ENCODE measurements around the gene NEURL3.

GRCh38 chr2:96477458-96477857, 27.7 kb downstream of the NEURL3 start:
- TF ChIP-seq, protein P1, sequence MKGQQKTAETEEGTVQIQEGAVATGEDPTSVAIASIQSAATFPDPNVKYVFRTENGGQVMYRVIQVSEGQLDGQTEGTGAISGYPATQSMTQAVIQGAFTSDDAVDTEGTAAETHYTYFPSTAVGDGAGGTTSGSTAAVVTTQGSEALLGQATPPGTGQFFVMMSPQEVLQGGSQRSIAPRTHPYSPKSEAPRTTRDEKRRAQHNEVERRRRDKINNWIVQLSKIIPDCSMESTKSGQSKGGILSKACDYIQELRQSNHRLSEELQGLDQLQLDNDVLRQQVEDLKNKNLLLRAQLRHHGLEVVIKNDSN (CRISPR knock-in tag; IDR thresholded peaks at IDR 0.05), result no peak
- TF ChIP-seq KDM5B (IDR thresholded peaks at IDR 0.05; ENCODE audit: insufficient replicate concordance, low read depth, low read length), result no peak
- TF ChIP-seq POLR2AphosphoS5 (IDR thresholded peaks at IDR 0.05; ENCODE audit: control insufficient read depth, insufficient read depth, low read depth, low read length), result no peak
- TF ChIP-seq, protein P2, sequence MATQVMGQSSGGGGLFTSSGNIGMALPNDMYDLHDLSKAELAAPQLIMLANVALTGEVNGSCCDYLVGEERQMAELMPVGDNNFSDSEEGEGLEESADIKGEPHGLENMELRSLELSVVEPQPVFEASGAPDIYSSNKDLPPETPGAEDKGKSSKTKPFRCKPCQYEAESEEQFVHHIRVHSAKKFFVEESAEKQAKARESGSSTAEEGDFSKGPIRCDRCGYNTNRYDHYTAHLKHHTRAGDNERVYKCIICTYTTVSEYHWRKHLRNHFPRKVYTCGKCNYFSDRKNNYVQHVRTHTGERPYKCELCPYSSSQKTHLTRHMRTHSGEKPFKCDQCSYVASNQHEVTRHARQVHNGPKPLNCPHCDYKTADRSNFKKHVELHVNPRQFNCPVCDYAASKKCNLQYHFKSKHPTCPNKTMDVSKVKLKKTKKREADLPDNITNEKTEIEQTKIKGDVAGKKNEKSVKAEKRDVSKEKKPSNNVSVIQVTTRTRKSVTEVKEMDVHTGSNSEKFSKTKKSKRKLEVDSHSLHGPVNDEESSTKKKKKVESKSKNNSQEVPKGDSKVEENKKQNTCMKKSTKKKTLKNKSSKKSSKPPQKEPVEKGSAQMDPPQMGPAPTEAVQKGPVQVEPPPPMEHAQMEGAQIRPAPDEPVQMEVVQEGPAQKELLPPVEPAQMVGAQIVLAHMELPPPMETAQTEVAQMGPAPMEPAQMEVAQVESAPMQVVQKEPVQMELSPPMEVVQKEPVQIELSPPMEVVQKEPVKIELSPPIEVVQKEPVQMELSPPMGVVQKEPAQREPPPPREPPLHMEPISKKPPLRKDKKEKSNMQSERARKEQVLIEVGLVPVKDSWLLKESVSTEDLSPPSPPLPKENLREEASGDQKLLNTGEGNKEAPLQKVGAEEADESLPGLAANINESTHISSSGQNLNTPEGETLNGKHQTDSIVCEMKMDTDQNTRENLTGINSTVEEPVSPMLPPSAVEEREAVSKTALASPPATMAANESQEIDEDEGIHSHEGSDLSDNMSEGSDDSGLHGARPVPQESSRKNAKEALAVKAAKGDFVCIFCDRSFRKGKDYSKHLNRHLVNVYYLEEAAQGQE (IDR thresholded peaks at IDR 0.05; ENCODE audit: borderline replicate concordance), result no peak
- TF ChIP-seq, protein P2 (CRISPR knock-in tag; IDR thresholded peaks at IDR 0.05; ENCODE audit: low read depth), result no peak
- TF ChIP-seq DACH1 (IDR thresholded peaks at IDR 0.05; ENCODE audit: partially characterized antibody), result peak; percentile 94
- TF ChIP-seq ASH1L (IDR thresholded peaks at IDR 0.05; ENCODE audit: borderline replicate concordance, low read depth, partially characterized antibody), result no peak
- TF ChIP-seq JUND (IDR thresholded peaks at IDR 0.05; ENCODE audit: borderline replicate concordance, low read depth, low read length), result no peak
- no peak for TF ChIP-seq JUND (tag; IDR thresholded peaks at IDR 0.05; ENCODE audit: borderline replicate concordance, low read depth, low read length)

Data from K562 (cell line).